CD14-positive monocyte (primary cell): Measurements from ENCODE around the gene CNDP2. TPM values are rescaled to one million over a fixed set of nuclear protein-coding genes. Genes with fewer than 3 reads are reported as not detected.

Source experiments
- DNase-seq, 3 donors: peaks; one replicate each; pipeline ENCODE4 v3.0.0-alpha.2; 2011 to 2022
- H2AFZ ChIP-seq: 2 replicates; pipeline ENCODE4 v1.6.0; 2012; ENCODE audit warnings: mild to moderate bottlenecking, low read depth, low read length, inconsistent platforms; ENCODE audit not compliant: insufficient read depth, poor library complexity, severe bottlenecking
- H3K27ac ChIP-seq, 2 donors: 1 replicate in 1 of 2; 2 replicates in 1 of 2; pipeline ENCODE4 v1.5.1; 2012 to 2013; ENCODE audit warnings: low read length in 2 of 2, control low read depth in 1 of 2, inconsistent platforms in 1 of 2, low read depth in 1 of 2, mild to moderate bottlenecking in 1 of 2
- H3K27me3 ChIP-seq, 2 donors: one replicate each; pipeline versions ENCODE4 v1.6.0 to v1.6.1; 2011 to 2013; ENCODE audit warnings: low read length in 2 of 2; ENCODE audit not compliant: control insufficient read depth in 2 of 2, insufficient read depth in 2 of 2
- H3K36me3 ChIP-seq, 2 donors: replicated peaks in 1 of 2; 1 replicate in 1 of 2; 2 replicates in 1 of 2; pipeline versions ENCODE4 v1.5.1 to v1.6.1; 2012 to 2013; ENCODE audit warnings: low read length in 2 of 2, control low read depth in 1 of 2, inconsistent platforms in 1 of 2, mild to moderate bottlenecking in 1 of 2; ENCODE audit not compliant: insufficient read depth in 2 of 2, control insufficient read depth in 1 of 2
- H3K4me1 ChIP-seq, 2 donors: 1 replicate in 1 of 2; 2 replicates in 1 of 2; pipeline versions ENCODE4 v1.5.1 to v1.6.1; 2012 to 2013; ENCODE audit warnings: low read length in 2 of 2, control low read depth in 1 of 2, inconsistent platforms in 1 of 2, mild to moderate bottlenecking in 1 of 2, moderate library complexity in 1 of 2; ENCODE audit not compliant: insufficient read depth in 2 of 2, control insufficient read depth in 1 of 2
- H3K4me2 ChIP-seq: replicated peaks from 2 replicates; pipeline ENCODE3; 2012; ENCODE audit warnings: low read length, moderate library complexity, mild to moderate bottlenecking; ENCODE audit not compliant: poor library complexity, severe bottlenecking; ENCODE audit errors: extremely low read depth
- H3K4me3 ChIP-seq, 3 experiments: fragments of 200-600 bp in 1 of 3; sonication (generic) in 1 of 3; replicated peaks in 1 of 3; 1 replicate in 2 of 3; 2 replicates in 1 of 3; pipeline ENCODE4 v1.5.1; 2011 to 2013; ENCODE audit warnings: low read length in 3 of 3, mild to moderate bottlenecking in 3 of 3, control low read depth in 2 of 3, low read depth in 2 of 3, inconsistent platforms in 1 of 3, moderate library complexity in 1 of 3
- H3K79me2 ChIP-seq: 2 replicates; pipeline ENCODE4 v1.6.0; 2012; ENCODE audit warnings: mild to moderate bottlenecking, control low read depth, inconsistent platforms, low read length, moderate library complexity; ENCODE audit not compliant: insufficient read depth
- H3K9ac ChIP-seq: 2 replicates; pipeline ENCODE4 v1.6.0; 2017; ENCODE audit warnings: low read length, mild to moderate bottlenecking; ENCODE audit not compliant: insufficient read depth, poor library complexity, severe bottlenecking
- H3K9me3 ChIP-seq, 2 donors: replicated peaks in 1 of 2; 1 replicate in 1 of 2; 2 replicates in 1 of 2; pipeline versions ENCODE4 v1.5.1 to v1.6.1; 2012 to 2013; ENCODE audit warnings: low read length in 2 of 2, control low read depth in 1 of 2; ENCODE audit not compliant: control insufficient read depth in 1 of 2, insufficient read depth in 1 of 2
- H4K20me1 ChIP-seq: 2 replicates; pipeline ENCODE4 v1.6.0; 2012; ENCODE audit warnings: mild to moderate bottlenecking, low read length, control low read depth, moderate library complexity; ENCODE audit not compliant: insufficient read depth
- H3K27ac Mint-ChIP-seq, 7 donors: one replicate each; pipeline ENCODE4 v1.8.0; 2020; ENCODE audit warnings: mild to moderate bottlenecking in 7 of 7, mixed read lengths in 7 of 7, moderate library complexity in 6 of 7, inconsistent platforms in 2 of 7
- H3K27me3 Mint-ChIP-seq, 3 donors: one replicate each; pipeline ENCODE4 v1.8.0; 2021 to 2022; ENCODE audit warnings: low read depth in 3 of 3, mild to moderate bottlenecking in 3 of 3, mixed read lengths in 3 of 3, moderate library complexity in 3 of 3, inconsistent platforms in 1 of 3
- H3K36me3 Mint-ChIP-seq, 2 donors: one replicate each; pipeline ENCODE4 v1.8.0; 2020; ENCODE audit warnings: mixed read lengths in 2 of 2, inconsistent platforms in 1 of 2, mild to moderate bottlenecking in 1 of 2
- H3K4me1 Mint-ChIP-seq: one replicate; pipeline ENCODE4 v1.8.0; 2020; ENCODE audit warnings: mild to moderate bottlenecking, mixed read lengths
- H3K4me3 Mint-ChIP-seq, 2 donors: one replicate each; pipeline ENCODE4 v1.8.0; 2020; ENCODE audit warnings: mild to moderate bottlenecking in 2 of 2, mixed read lengths in 2 of 2, moderate library complexity in 1 of 2
- H3K9me3 Mint-ChIP-seq, 7 donors: one replicate each; pipeline ENCODE4 v1.8.0; 2020 to 2022; ENCODE audit warnings: mixed read lengths in 7 of 7, mild to moderate bottlenecking in 6 of 7, moderate library complexity in 6 of 7, inconsistent platforms in 2 of 7
- CTCF ChIP-seq: fragments of 200-600 bp; IDR thresholded peaks from one replicate; pipeline ENCODE4 v1.8.0; 2022; ENCODE audit warnings: antibody characterized with exemption, mild to moderate bottlenecking
- WGBS: methylation state at CpG from one replicate; pipeline ENCODE4 v1.1.5; 2013; ENCODE audit warnings: missing lambda C conversion rate; ENCODE audit not compliant: insufficient coverage; 5-methylcytosine and 5-hydroxymethylcytosine counted together
- intact Hi-C, 2 donors: fragments of 100-400 bp; cut with micrococcal nuclease; formaldehyde crosslinking; loops; one replicate each; pipeline versions ENCODE4 v1.15.0 to v1.15.1; 2023
- polyA plus RNA-seq, 3 donors: library from polyadenylated mRNA; depleted of rRNA in 1 of 3; unstranded in 2 of 3; stranded (reverse) in 1 of 3; fragments of 300-500 nt in 2 of 3; fragments of >200 nt in 1 of 3; fragmentation: Illumina TruSeq in 2 of 3; gene quantifications; 1 replicate in 2 of 3; 2 replicates in 1 of 3; pipeline ENCODE4 v1.2.3, GENCODE V29; 2012 to 2021

The CNDP2 gene
- polyA plus RNA-seq, 3 donors = 103 to 186 (median 122) TPM

- no peak for TF ChIP-seq CTCF
- Histone ChIP-seq H3K27ac (no peak overlapping the region), H3K27me3 (peaks cover 32 to 64% of the 10 kb centered on the region in 2 donors), H3K4me3 (peak overlapping the region in 1 of 3 experiments; percentile 42), H3K9ac (no peak overlapping the region), H3K4me1 (peaks cover 6 to 9% of the 10 kb centered on the region in 2 donors), H3K4me2 (peak overlapping the region; percentile 53), H4K20me1 (no peaks in the 10 kb centered on the region), H2AFZ (no peak overlapping the region), H3K9me3 (peaks cover 0 to 14% of the 10 kb centered on the region in 2 donors), H3K79me2 (no peaks in the 10 kb centered on the region), H3K36me3 (no peaks in the 10 kb centered on the region)
- intact Hi-C loops = no loop called here
- no peak for DNase-seq
- Mint-ChIP-seq H3K4me1 (peaks cover 9% of the 10 kb centered on the region), H3K36me3 (peaks cover 4 to 6% of the 10 kb centered on the region in 2 donors), H3K9me3 (peaks cover 0 to 6% (median 6%) of the 10 kb centered on the region in 7 donors), H3K4me3 (peak overlapping the region; percentile 24 to 71), H3K27ac (no peak overlapping the region), H3K27me3 (peaks cover 59 to 80% (median 60%) of the 10 kb centered on the region in 3 donors)
- under 1% methylated on average over 69 of the region's 69 CpGs for WGBS
Measured at GRCh38 chr18:74456349-74457042, 39.7 kb upstream of the CNDP2 start.

- H3K27me3 Mint-ChIP-seq = peaks cover 58 to 84% (median 61%) of the 10 kb centered on the region in 3 donors
- Histone ChIP-seq H3K79me2 (no peaks in the 10 kb centered on the region), H3K27me3 (peaks cover 32 to 64% of the 10 kb centered on the region in 2 donors), H3K4me1 (peaks cover 6 to 9% of the 10 kb centered on the region in 2 donors), H3K9me3 (peaks cover 0 to 14% of the 10 kb centered on the region in 2 donors), H3K27ac (no peak within 1 kb of the TSS), H4K20me1 (no peaks in the 10 kb centered on the region), H3K4me2 (peak within 1 kb of the TSS; percentile 53), H2AFZ (no peak within 1 kb of the TSS), H3K9ac (no peak within 1 kb of the TSS), H3K4me3 (peak within 1 kb of the TSS in 1 of 3 experiments; percentile 42), H3K36me3 (no peaks in the 10 kb centered on the region)
- peak within 1 kb of the TSS; percentile 48 to 92 for H3K4me3 Mint-ChIP-seq
- intact Hi-C loops = no loop called here
- DNase-seq = no peak
- peaks cover 4 to 6% of the 10 kb centered on the region in 2 donors for H3K36me3 Mint-ChIP-seq
- peak within 1 kb of the TSS in 1 of 7 donors; percentile 9 for H3K27ac Mint-ChIP-seq
- peaks cover 0 to 6% (median 6%) of the 10 kb centered on the region in 7 donors for H3K9me3 Mint-ChIP-seq
- TF ChIP-seq CTCF = no peak
- WGBS = under 1% methylated on average over 58 of the region's 76 CpGs
- peaks cover 9% of the 10 kb centered on the region for H3K4me1 Mint-ChIP-seq
Measured at GRCh38 chr18:74457043-74457724, 39.0 kb upstream of the CNDP2 start, which contains the start of gene DIPK1C. Gene DIPK1C (minus strand): TSS chr18:74457308. CDS start chr18:74457259, 49 bp downstream.
